Activated CD4-positive, CD25-positive, alpha-beta regulatory T cell treated with anti-CD3 and anti-CD28 coated beads, Interleukin-2, amount 50 U/mL, for 72 hours (primary cell): Measurements from ENCODE around the gene PSORS1C1.

ENCODE experiments used
- DNase-seq: peaks from one replicate; pipeline ENCODE4 v3.0.0; 2021

The PSORS1C1 gene

GRCh38 chr6:31096656-31097055 lies 17.9 kb upstream of the PSORS1C1 start:
- DNase-seq = no peak

- no peak for DNase-seq
These were observed 16.1 kb upstream of the PSORS1C1 start for GRCh38 chr6:31098449-31098938.

GRCh38 chr6:31103136-31103535 lies 11.5 kb upstream of the PSORS1C1 start:
- DNase-seq = no peak

- DNase-seq = no peak
These were observed 7.5 kb upstream of the PSORS1C1 start for GRCh38 chr6:31107052-31107451.

GRCh38 chr6:31110825-31111582 lies 3.6 kb upstream of the PSORS1C1 start:
- no peak for DNase-seq

- DNase-seq = no peak
These were observed 2.9 kb upstream of the PSORS1C1 start for GRCh38 chr6:31111712-31112111.

GRCh38 chr6:31112478-31112877 lies 2.1 kb upstream of the PSORS1C1 start, which contains the start of gene C6orf15:
TSS of gene C6orf15 (minus strand) at chr6:31112575. CDS start at chr6:31112555, 20 bp downstream.
- DNase-seq = no peak

GRCh38 chr6:31113861-31114540 lies 599 bp upstream of the PSORS1C1 start:
- DNase-seq = no peak

- no peak for DNase-seq
These were observed 610 bp downstream of the PSORS1C1 start for GRCh38 chr6:31114970-31115849.

GRCh38 chr6:31115941-31116560 lies 1.5 kb downstream of the PSORS1C1 start:
- no peak for DNase-seq

- DNase-seq = no peak
These were observed 2.2 kb downstream of the PSORS1C1 start for GRCh38 chr6:31116661-31117385.

GRCh38 chr6:31118178-31118577 lies 3.6 kb downstream of the PSORS1C1 start:
- no peak for DNase-seq

- no peak for DNase-seq
These were observed 5.7 kb downstream of the PSORS1C1 start, which contains the start of gene CDSN for GRCh38 chr6:31120151-31120915. TSS of gene CDSN (minus strand) at chr6:31120446. CDS start at chr6:31120419, 27 bp downstream.

- no peak for DNase-seq
These were observed 6.7 kb downstream of the PSORS1C1 start for GRCh38 chr6:31121131-31121790.

GRCh38 chr6:31122791-31123706 lies 8.4 kb downstream of the PSORS1C1 start:
- no peak for DNase-seq

- no peak for DNase-seq
These were observed 10.6 kb downstream of the PSORS1C1 start for GRCh38 chr6:31125162-31125561.

GRCh38 chr6:31125586-31126363 lies 11.2 kb downstream of the PSORS1C1 start:
- no peak for DNase-seq

GRCh38 chr6:31126396-31127175 lies 12.0 kb downstream of the PSORS1C1 start:
- DNase-seq = no peak
